ENCODE results near the gene TTC4.
"Not testable (repeated sequence)": the region's sequence is repeated elsewhere in the genome, so short reads cannot be mapped to it uniquely, and the experiment has no call there.

TTC4 gene

GRCh38 chr1:54763816-54764132 lies 48.1 kb downstream of the TTC4 start:
- no peaks in the 10 kb centered on the region for H3K9me3 Mint-ChIP-seq
- DNase-seq (ENCODE audit: low spot score in 2 of 2) (no peak), ATAC-seq (replicated peaks; ENCODE audit: extremely low read depth, poor library complexity, severe bottlenecking) (no peak)
- H3K27ac Mint-ChIP-seq (ENCODE audit: low read depth): peak overlapping the region; percentile 94
- peaks cover 24% of the 10 kb centered on the region for H3K4me1 Mint-ChIP-seq
- H3K27me3 Mint-ChIP-seq: no peaks in the 10 kb centered on the region
- peak overlapping the region; percentile 95 for H3K4me3 Mint-ChIP-seq
- peaks cover 2% of the 10 kb centered on the region for H3K36me3 Mint-ChIP-seq (ENCODE audit: insufficient read depth)

GRCh38 chr1:54764133-54764921 lies 48.7 kb downstream of the TTC4 start, which contains the start of gene PARS2:
Gene PARS2, minus strand, starts transcription at chr1:54764523. Its CDS starts 5,362 bp downstream, at chr1:54759161.
- ATAC-seq (replicated peaks; ENCODE audit: extremely low read depth, poor library complexity, severe bottlenecking) (peak; percentile 98), DNase-seq (ENCODE audit: low spot score in 2 of 2) (peak; percentile 86 to 90)
- H3K4me3 Mint-ChIP-seq: peak within 1 kb of the TSS; percentile 95
- H3K4me1 Mint-ChIP-seq: peaks cover 24% of the 10 kb centered on the region
- peak within 1 kb of the TSS; percentile 94 for H3K27ac Mint-ChIP-seq (ENCODE audit: low read depth)
- H3K9me3 Mint-ChIP-seq: no peaks in the 10 kb centered on the region
- H3K36me3 Mint-ChIP-seq (ENCODE audit: insufficient read depth): peaks cover 2% of the 10 kb centered on the region
- H3K27me3 Mint-ChIP-seq: no peaks in the 10 kb centered on the region

GRCh38 chr1:54764922-54765561 lies 49.4 kb downstream of the TTC4 start:
- ATAC-seq (replicated peaks; ENCODE audit: extremely low read depth, poor library complexity, severe bottlenecking): peak; percentile 30
- H3K36me3 Mint-ChIP-seq (ENCODE audit: insufficient read depth): peaks cover 2% of the 10 kb centered on the region

GRCh38 chr1:54766726-54767125 lies 51.1 kb downstream of the TTC4 start:
- Mint-ChIP-seq H3K36me3 (ENCODE audit: insufficient read depth) (peaks cover 2% of the 10 kb centered on the region), H3K9me3 (no peaks in the 10 kb centered on the region), H3K27ac (ENCODE audit: low read depth) (no peak overlapping the region), H3K27me3 (no peaks in the 10 kb centered on the region), H3K4me1 (peaks cover 18% of the 10 kb centered on the region), H3K4me3 (no peak overlapping the region)
- DNase-seq (ENCODE audit: low spot score in 2 of 2) (no peak), ATAC-seq (replicated peaks; ENCODE audit: extremely low read depth, poor library complexity, severe bottlenecking) (no peak)

More at GRCh38 chr1:54764922-54765561, 49.4 kb downstream of the TTC4 start:
- no peaks in the 10 kb centered on the region for H3K27me3 Mint-ChIP-seq
- no peaks in the 10 kb centered on the region for H3K9me3 Mint-ChIP-seq
- DNase-seq (ENCODE audit: low spot score in 2 of 2): no peak
- peak overlapping the region; percentile 94 for H3K27ac Mint-ChIP-seq (ENCODE audit: low read depth)
- H3K4me3 Mint-ChIP-seq: peak overlapping the region; percentile 95
- H3K4me1 Mint-ChIP-seq: peaks cover 23% of the 10 kb centered on the region

- ATAC-seq (replicated peaks; ENCODE audit: extremely low read depth, poor library complexity, severe bottlenecking) (no peak), DNase-seq (ENCODE audit: low spot score in 2 of 2) (no peak)
- Mint-ChIP-seq H3K36me3 (ENCODE audit: insufficient read depth) (no peaks in the 10 kb centered on the region), H3K27ac (ENCODE audit: low read depth) (no peak overlapping the region), H3K4me3 (no peak overlapping the region), H3K9me3 (no peaks in the 10 kb centered on the region), H3K4me1 (peaks cover 18% of the 10 kb centered on the region), H3K27me3 (no peaks in the 10 kb centered on the region)
Observed at GRCh38 chr1:54767526-54767925, 51.9 kb downstream of the TTC4 start.

- Mint-ChIP-seq H3K4me3 (no peak overlapping the region), H3K27me3 (no peaks in the 10 kb centered on the region)
- DNase-seq (ENCODE audit: low spot score in 2 of 2): no peak
Observed at GRCh38 chr1:54768093-54768492, 52.4 kb downstream of the TTC4 start.

GRCh38 chr1:54772951-54773350 lies 57.3 kb downstream of the TTC4 start:
- DNase-seq (ENCODE audit: low spot score in 2 of 2): no peak
- Mint-ChIP-seq H3K4me3 (no peak overlapping the region), H3K27me3 (no peaks in the 10 kb centered on the region), H3K36me3 (ENCODE audit: insufficient read depth) (no peaks in the 10 kb centered on the region), H3K4me1 (no peaks in the 10 kb centered on the region), H3K9me3 (no peaks in the 10 kb centered on the region), H3K27ac (ENCODE audit: low read depth) (no peak overlapping the region)
- no peak for ATAC-seq (replicated peaks; ENCODE audit: extremely low read depth, poor library complexity, severe bottlenecking)

More at GRCh38 chr1:54768093-54768492, 52.4 kb downstream of the TTC4 start:
- no peaks in the 10 kb centered on the region for H3K36me3 Mint-ChIP-seq (ENCODE audit: insufficient read depth)
- ATAC-seq (replicated peaks; ENCODE audit: extremely low read depth, poor library complexity, severe bottlenecking): no peak
- H3K27ac Mint-ChIP-seq (ENCODE audit: low read depth): no peak overlapping the region
- H3K4me1 Mint-ChIP-seq: peaks cover 15% of the 10 kb centered on the region
- H3K9me3 Mint-ChIP-seq: no peaks in the 10 kb centered on the region

- Mint-ChIP-seq H3K4me1 (peaks cover 5% of the 10 kb centered on the region), H3K27me3 (no peaks in the 10 kb centered on the region), H3K27ac (ENCODE audit: low read depth) (no peak overlapping the region), H3K4me3 (no peak overlapping the region), H3K9me3 (no peaks in the 10 kb centered on the region), H3K36me3 (ENCODE audit: insufficient read depth) (peaks cover 3% of the 10 kb centered on the region)
- DNase-seq (ENCODE audit: low spot score in 2 of 2) (no peak), ATAC-seq (replicated peaks; ENCODE audit: extremely low read depth, poor library complexity, severe bottlenecking) (no peak)
Observed at GRCh38 chr1:54774820-54775498, 59.3 kb downstream of the TTC4 start.

GRCh38 chr1:54775828-54776721 lies 60.4 kb downstream of the TTC4 start:
- not testable (repeated sequence) for H3K4me3 Mint-ChIP-seq; ATAC-seq (replicated peaks; ENCODE audit: extremely low read depth, poor library complexity, severe bottlenecking); H3K4me1 Mint-ChIP-seq; H3K27ac Mint-ChIP-seq (ENCODE audit: low read depth); H3K27me3 Mint-ChIP-seq; H3K9me3 Mint-ChIP-seq; DNase-seq (ENCODE audit: low spot score in 2 of 2); H3K36me3 Mint-ChIP-seq (ENCODE audit: insufficient read depth)

GRCh38 chr1:54777011-54777410 lies 61.4 kb downstream of the TTC4 start:
- Mint-ChIP-seq H3K9me3 (no peaks in the 10 kb centered on the region), H3K27me3 (no peaks in the 10 kb centered on the region), H3K27ac (ENCODE audit: low read depth) (no peak overlapping the region), H3K4me1 (peaks cover 5% of the 10 kb centered on the region), H3K36me3 (ENCODE audit: insufficient read depth) (peaks cover 7% of the 10 kb centered on the region), H3K4me3 (no peak overlapping the region)
- ATAC-seq (replicated peaks; ENCODE audit: extremely low read depth, poor library complexity, severe bottlenecking) (no peak), DNase-seq (ENCODE audit: low spot score in 2 of 2) (no peak)

GRCh38 chr1:54777431-54777830 lies 61.8 kb downstream of the TTC4 start:
- no peak for DNase-seq (ENCODE audit: low spot score in 2 of 2)
- Mint-ChIP-seq H3K4me1 (peaks cover 6% of the 10 kb centered on the region), H3K36me3 (ENCODE audit: insufficient read depth) (peaks cover 7% of the 10 kb centered on the region), H3K9me3 (no peaks in the 10 kb centered on the region), H3K4me3 (no peak overlapping the region), H3K27ac (ENCODE audit: low read depth) (no peak overlapping the region), H3K27me3 (no peaks in the 10 kb centered on the region)
- ATAC-seq (replicated peaks; ENCODE audit: extremely low read depth, poor library complexity, severe bottlenecking): no peak
